Motor neuron (in vitro differentiated cells): ENCODE results near the gene WNK1. TPM values are rescaled to one million over a fixed set of nuclear protein-coding genes. Genes with fewer than 3 reads are reported as not detected.
"Not testable (repeated sequence)": the region's sequence is repeated elsewhere in the genome, so short reads cannot be mapped to it uniquely, and the experiment has no call there.

Source experiments
- ATAC-seq, 8 experiments: fragments of 200-7000 bp; cut with Tn5 transposase; replicated peaks in 6 of 8; 2 replicates each; pipeline ENCODE4 v1.8.0; 2021; ENCODE audit warnings: mild to moderate bottlenecking in 8 of 8, moderate library complexity in 8 of 8
- H3K27ac ChIP-seq, 2 donors: fragments of 250-450 bp; sonication (Bioruptor Pico); 2 replicates each; pipeline ENCODE4 v1.9.0; 2021; ENCODE audit warnings: antibody characterized with exemption in 2 of 2, mild to moderate bottlenecking in 2 of 2, moderate library complexity in 1 of 2
- H3K4me1 ChIP-seq, 2 donors: fragments of 250-450 bp; sonication (Bioruptor Pico); replicated peaks in 1 of 2; 2 replicates each; pipeline ENCODE4 v1.6.1; 2021; ENCODE audit warnings: antibody characterized with exemption in 2 of 2, mild to moderate bottlenecking in 2 of 2, moderate library complexity in 1 of 2
- H3K4me3 ChIP-seq, 5 donors: fragments of 250-450 bp; sonication (Bioruptor Pico); 2 replicates each; pipeline ENCODE4 v1.9.0; 2021; ENCODE audit warnings: antibody characterized with exemption in 5 of 5, mild to moderate bottlenecking in 5 of 5, moderate library complexity in 4 of 5
- WGBS, 10 experiments: fragments of 450-650 bp; shearing (Covaris generic); methylation state at CpG; one replicate each; pipeline ENCODE4 v1.0.0; 2022; 5-methylcytosine and 5-hydroxymethylcytosine counted together
- in situ Hi-C, 9 experiments: fragments of 400-800 bp; cut with MboI; loops; one replicate each; pipeline ENCODE4 v1.15.0; 2021; ENCODE audit warnings: low sequenced_read_pairs in 9 of 9, low pct_unique_long_range_greater_than_20kb in 2 of 9; ENCODE audit not compliant: unreplicated experiment in 9 of 9
- total RNA-seq, 8 experiments: library from RNA; unstranded; fragments of 300-600 nt; gene quantifications; 2 replicates each; pipeline versions ENCODE4 v1.2.3 to v1.2.4, GENCODE V29; 2022

Gene WNK1
- total RNA-seq, 8 experiments from 2014 or later = 40.8 to 124 (median 69.9) TPM

DNA sequence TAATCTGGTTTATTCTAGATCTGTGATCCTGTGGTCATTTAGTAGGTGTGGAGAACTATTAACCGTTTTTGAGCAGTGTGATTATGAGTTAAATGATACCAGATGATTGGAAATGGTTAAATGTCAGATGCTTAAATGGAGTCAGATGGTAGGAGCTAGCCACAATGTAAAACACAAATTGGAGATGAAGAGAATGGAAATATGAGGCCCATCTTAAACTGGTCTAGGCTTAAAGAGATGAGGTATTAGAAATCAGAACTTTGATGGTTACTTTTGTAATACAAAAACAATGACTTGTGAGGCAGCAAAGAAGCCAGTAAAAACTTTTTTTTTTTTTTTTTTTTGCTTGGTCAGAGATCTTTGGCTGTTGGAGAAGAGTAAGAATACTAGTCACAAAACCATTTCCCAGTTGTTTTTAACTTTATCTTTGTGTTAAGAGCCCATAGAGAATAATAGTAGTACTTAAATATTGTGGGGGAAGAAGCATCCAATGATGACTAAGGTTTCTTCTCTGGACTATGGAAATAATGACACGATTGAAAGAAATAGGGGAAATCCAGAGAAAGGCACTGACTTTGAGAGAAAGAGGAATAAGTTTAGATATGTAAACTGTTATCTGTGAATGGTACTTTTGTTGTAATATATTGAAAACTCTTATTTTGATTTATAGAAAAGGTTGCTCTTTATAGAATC lies 95.9 kb downstream of the WNK1 start:
- 0 to 100% (median 90%) methylated on average over 1 to 2 of the region's 2 CpGs; no CpG with 5 or more reads in 1 of the 10 experiments for WGBS, 10 experiments
- ATAC-seq = no peak
- Histone ChIP-seq H3K4me3 (no peak overlapping the region), H3K4me1 (no peaks in the 10 kb centered on the region), H3K27ac (no peak overlapping the region)
- in situ Hi-C loops = no loop called here

DNA sequence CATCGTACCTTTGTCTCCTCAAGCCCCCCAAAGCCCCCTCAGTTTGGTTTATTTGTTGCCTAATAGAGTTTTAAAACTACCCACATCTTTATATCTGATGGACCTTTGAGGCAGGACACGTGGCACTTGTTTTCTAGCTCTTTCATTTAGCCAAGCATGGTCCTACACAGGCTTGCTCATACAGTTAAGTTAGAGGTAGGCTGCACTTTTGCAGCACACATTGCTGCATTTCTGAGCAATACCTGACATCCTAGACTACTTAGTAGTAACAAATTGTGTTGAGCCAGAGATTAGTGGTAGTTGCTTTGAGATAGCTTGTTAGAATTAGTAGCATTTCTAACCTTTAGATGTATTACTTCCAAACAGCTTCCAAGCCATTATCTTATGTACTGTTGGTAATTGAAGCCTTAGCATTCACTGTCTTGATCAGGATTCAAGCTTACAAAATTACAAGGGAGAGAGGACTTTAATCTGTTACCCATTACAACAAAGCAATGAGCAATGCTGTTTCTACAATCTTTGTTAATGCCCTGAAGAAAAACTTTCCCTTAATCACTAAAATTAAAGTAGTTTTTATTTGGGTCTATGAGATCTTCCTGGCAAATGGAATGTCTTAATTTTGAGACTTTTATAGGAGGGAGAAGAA lies 96.6 kb downstream of the WNK1 start:
- in situ Hi-C loops = no loop called here
- Histone ChIP-seq H3K27ac (no peak overlapping the region), H3K4me1 (no peaks in the 10 kb centered on the region), H3K4me3 (no peak overlapping the region)
- ATAC-seq = no peak
- 75 to 100% (median 100%) methylated on average over 1 to 2 of the region's 2 CpGs; no CpG with 5 or more reads in 1 of the 10 experiments for WGBS, 10 experiments

DNA sequence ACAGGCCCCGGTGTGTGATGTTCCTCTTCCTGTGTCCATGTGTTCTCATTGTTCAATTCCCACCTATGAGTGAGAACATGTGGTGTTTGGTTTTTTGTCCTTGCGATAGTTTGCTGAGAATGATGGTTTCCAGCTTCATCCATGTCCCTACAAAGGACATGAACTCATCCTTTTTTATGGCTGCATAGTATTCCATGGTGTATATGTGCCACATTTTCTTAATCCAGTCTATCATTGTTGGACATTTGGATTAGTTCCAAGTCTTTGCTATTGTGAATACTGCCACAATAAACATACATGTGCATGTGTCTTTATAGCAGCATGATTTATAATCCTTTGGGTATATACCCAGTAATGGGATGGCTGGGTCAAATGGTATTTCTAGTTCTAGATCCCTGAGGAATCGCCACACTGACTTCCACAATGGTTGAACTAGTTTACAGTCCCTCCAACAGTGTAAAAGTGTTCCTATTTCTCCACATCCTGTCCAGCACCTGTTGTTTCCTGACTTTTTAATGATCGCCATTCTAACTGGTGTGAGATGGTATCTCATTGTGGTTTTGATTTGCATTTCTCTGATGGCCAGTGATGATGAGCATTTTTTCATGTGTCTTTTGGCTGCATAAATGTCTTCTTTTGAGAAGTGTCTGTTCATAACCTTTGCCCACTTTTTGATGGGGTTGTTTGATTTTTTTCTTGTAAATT lies 97.5 kb downstream of the WNK1 start:
- H3K4me3 ChIP-seq, H3K27ac ChIP-seq, in situ Hi-C loops, H3K4me1 ChIP-seq, ATAC-seq: not testable (repeated sequence)
- no CpG with 5 or more reads among the region's 4 CpGs for WGBS, 10 experiments

DNA sequence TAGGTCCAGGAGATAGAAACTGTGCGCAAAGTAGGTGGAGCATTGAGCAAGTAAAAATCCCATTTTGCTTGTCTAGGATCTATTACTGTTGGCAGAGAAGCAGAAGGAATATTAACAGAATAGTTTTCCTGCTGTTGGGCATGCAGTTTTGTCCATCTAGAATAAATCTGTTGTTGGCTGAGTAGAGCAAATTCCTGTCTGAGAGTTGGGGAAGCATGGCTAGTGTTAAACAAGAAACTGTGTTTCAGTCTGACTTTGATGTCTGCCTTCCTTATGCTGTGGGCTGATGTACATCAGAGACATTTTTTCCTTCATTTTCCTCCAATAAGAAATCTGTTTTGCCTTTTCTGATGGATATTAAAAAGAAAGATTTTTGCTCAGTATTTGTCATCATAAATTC lies 99.0 kb downstream of the WNK1 start:
- no peak overlapping the region for H3K4me3 ChIP-seq
- WGBS, 10 experiments = 60 to 100% (median 100%) methylated on average over 1 of the region's 1 CpG; no CpG with 5 or more reads in 3 of the 10 experiments
- in situ Hi-C loops = no loop called here
- no peaks in the 10 kb centered on the region for H3K4me1 ChIP-seq
- H3K27ac ChIP-seq = no peak overlapping the region
- no peak for ATAC-seq

DNA sequence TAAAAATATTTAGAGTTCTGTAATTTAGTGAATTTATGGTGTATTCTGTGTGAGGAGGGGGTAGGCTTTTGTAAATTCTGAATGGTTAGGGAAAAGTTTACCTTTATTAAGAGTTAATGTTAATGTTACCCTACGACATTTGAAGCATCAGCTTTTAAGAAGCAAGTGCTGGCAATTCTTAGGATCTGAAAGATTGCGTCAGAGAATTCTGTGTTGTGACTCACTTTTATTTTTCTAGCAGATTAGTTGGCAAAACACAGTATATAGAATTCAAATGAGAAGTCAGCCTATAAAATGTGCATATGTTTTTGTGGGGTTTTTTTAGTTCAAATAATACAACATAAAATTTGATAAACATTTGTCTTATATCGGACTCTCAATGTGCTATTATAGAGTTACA lies 99.5 kb downstream of the WNK1 start:
- no peak overlapping the region for H3K27ac ChIP-seq
- in situ Hi-C loops = no loop called here
- H3K4me3 ChIP-seq = no peak overlapping the region
- peak in 2 of 8 experiments; percentile 56 to 65 for ATAC-seq
- WGBS, 10 experiments = 17 to 100% (median 77%) methylated on average over 1 to 3 of the region's 3 CpGs; no CpG with 5 or more reads in 2 of the 10 experiments
- no peaks in the 10 kb centered on the region for H3K4me1 ChIP-seq

DNA sequence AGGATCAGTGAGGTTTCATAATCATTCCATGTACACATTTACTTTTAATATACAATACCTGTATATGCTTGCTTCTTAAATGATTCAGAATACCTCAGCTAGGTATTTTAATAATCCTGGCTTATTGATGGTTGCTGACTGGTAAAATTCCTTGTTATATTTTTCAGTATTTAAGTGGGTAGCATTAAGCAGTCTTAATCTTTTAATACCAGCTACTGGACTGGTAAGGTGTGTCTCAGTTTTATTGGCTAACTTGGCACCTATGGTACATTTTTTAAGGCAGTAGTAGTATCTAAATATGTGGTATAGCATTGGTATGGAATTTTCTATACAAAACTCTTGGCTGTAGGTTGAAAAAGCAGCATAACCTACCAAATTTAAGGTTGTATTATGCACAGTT lies 100.5 kb downstream of the WNK1 start:
- no peak for ATAC-seq
- Histone ChIP-seq H3K4me3 (no peak overlapping the region), H3K27ac (no peak overlapping the region), H3K4me1 (no peaks in the 10 kb centered on the region)
- in situ Hi-C loops = no loop called here

DNA sequence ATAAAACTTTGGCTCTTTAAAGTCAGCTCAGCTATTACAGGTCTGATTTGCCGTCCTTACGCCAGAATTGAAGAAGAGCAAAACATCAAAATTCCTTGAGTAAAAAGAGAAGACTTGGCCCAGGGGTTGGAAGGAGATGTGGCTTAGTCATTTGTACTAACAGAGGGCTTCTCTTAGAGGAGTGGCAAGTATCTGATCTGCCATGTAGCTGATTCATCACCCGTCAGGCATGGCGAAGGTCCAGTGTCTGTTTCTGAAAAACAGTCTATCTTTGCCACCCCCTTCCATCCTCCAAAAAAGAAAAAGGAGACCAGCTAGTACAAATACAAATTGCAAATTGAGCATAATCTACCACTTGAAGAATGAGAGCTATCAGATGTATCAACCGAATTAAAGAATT lies 105.2 kb downstream of the WNK1 start:
- H3K27ac ChIP-seq = no peak overlapping the region
- peak in 2 of 8 experiments; percentile 70 to 96 for ATAC-seq
- 22 to 100% (median 90%) methylated on average over 1 to 5 of the region's 5 CpGs for WGBS, 10 experiments
- no peaks in the 10 kb centered on the region for H3K4me1 ChIP-seq
- in situ Hi-C loops = no loop called here
- H3K4me3 ChIP-seq = no peak overlapping the region

DNA sequence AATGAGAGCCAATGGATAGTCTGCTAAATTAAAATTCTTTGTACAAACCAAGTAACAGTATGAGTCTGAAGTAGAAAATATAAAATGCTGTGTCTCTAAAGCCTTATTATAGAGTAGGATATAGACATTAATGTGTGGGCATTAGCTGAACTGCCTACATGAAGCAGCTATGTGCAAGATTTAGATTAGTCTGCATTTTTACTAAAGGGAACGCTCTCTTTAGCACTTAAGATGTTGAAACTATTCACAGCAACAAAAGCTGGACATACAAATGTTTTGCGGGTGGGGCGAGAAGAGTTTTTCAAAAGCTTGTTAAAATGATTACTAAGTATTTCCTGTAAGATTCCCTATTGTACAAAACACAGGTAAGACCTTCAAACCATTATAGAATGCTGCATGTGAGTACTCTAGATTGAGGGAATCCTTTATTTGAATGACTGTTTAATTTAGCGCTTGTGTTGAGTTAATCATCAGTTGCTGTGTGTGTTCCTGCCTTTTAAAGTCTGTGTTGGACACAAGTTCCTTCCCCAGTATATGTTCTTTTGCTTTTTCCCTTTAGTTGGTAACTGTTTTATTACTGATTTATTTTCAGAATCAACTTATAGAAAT lies 110.0 kb downstream of the WNK1 start:
- no peak overlapping the region for H3K4me3 ChIP-seq
- peak in 1 of 8 experiments; percentile 51 for ATAC-seq
- 75 to 100% (median 96%) methylated on average over 1 to 4 of the region's 4 CpGs; no CpG with 5 or more reads in 1 of the 10 experiments for WGBS, 10 experiments
- H3K4me1 ChIP-seq = no peaks in the 10 kb centered on the region
- in situ Hi-C loops = no loop called here
- no peak overlapping the region for H3K27ac ChIP-seq

DNA sequence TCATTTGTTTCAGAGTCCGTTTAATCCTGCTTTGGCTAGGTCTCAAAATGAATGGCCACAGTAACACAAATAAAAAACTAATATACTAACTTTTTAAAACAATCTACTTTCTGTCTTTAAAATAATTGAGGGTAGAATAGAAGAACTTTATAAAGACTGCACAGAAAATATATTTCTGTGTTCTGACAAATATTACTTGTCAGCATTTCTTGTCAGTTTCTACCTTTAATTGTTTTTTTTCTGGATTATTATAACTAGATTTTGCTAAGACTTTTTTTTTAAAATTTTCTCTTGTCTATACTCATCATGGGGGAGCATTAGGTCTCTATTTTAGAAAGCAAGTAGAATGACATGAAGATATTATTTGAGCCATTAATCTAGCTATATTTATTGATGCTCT lies 110.9 kb downstream of the WNK1 start:
- Histone ChIP-seq H3K27ac (no peak overlapping the region), H3K4me1 (no peaks in the 10 kb centered on the region), H3K4me3 (no peak overlapping the region)
- in situ Hi-C loops = no loop called here
- ATAC-seq = no peak
- WGBS, 10 experiments = 40 to 100% (median 94%) methylated on average over 1 of the region's 1 CpG; no CpG with 5 or more reads in 1 of the 10 experiments

DNA sequence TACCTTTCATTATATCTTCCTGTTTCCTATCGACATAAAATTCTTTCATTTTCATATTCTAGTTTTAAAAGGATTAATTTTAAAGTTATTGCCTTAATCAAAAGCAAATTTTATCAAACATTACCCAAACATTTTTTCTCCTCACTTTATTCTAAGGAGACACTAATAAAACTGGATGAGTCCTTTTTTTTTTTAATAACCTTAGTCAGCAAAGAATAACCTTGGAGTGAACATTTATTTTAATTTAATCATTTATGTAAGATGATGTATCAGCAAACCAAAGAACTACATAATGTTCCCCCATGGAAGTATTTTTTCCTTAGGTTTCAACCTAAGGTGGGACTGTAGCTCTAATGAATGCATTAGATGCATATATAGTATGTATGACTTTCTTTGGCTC lies 113.2 kb downstream of the WNK1 start:
- in situ Hi-C loops = no loop called here
- no peak for ATAC-seq
- H3K4me1 ChIP-seq = no peaks in the 10 kb centered on the region
- 0 to 100% (median 93%) methylated on average over 1 of the region's 1 CpG; no CpG with 5 or more reads in 1 of the 10 experiments for WGBS, 10 experiments
- no peak overlapping the region for H3K4me3 ChIP-seq
- H3K27ac ChIP-seq = no peak overlapping the region

DNA sequence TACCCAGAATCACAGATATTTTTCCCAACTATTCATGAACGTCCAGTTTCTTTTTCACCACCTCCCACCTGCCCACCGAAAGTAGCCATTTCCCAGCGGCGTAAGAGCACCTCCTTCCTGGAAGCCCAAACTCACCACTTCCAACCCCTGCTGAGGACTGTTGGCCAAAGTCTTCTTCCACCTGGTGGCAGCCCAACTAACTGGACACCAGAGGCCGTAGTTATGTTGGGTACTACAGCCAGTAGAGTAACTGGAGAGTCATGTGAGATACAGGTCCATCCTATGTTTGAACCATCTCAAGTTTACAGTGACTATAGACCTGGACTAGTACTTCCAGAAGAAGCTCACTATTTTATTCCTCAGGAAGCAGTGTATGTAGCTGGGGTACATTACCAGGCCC lies 115.5 kb downstream of the WNK1 start:
- in situ Hi-C loops = no loop called here
- no peak overlapping the region for H3K27ac ChIP-seq
- 40 to 100% (median 88%) methylated on average over 1 to 5 of the region's 5 CpGs; no CpG with 5 or more reads in 3 of the 10 experiments for WGBS, 10 experiments
- H3K4me3 ChIP-seq = no peak overlapping the region
- no peaks in the 10 kb centered on the region for H3K4me1 ChIP-seq
- no peak for ATAC-seq

DNA sequence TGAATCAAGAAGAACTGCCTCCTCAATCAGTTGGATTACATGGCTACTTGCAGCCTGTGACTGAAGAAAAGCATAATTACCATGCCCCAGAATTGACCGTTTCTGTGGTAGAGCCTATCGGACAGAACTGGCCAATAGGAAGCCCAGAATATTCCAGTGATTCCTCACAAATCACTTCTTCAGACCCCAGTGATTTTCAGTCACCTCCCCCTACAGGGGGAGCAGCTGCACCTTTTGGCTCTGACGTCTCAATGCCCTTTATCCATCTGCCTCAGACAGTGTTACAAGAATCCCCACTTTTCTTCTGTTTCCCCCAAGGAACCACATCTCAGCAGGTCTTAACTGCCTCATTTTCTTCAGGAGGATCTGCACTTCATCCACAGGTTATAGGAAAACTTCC lies 116.3 kb downstream of the WNK1 start:
- Histone ChIP-seq H3K4me3 (no peak overlapping the region), H3K27ac (no peak overlapping the region), H3K4me1 (no peaks in the 10 kb centered on the region)
- 40 to 100% (median 85%) methylated on average over 1 to 2 of the region's 3 CpGs; no CpG with 5 or more reads in 3 of the 10 experiments for WGBS, 10 experiments
- no peak for ATAC-seq
- in situ Hi-C loops = no loop called here

DNA sequence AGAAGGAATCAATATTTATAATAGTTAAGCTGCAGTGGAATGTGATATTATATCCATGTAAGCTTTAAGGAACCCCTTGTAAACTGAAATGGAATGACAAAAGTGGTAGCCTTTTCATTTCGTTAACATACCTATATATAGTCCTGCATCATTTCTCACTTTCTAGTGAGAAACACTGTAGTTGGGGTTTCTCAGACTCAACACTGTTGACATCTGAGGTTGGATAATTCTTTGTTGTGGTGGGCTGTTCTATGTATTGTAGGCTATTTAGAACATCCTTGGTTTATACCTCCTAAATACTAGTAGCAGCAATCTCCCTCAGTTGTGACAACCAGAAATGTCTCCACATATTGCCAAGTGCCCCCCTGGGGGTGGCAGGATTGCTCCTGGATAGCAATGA lies 118.0 kb downstream of the WNK1 start:
- WGBS, 10 experiments = 83 to 100% (median 100%) methylated on average over 1 of the region's 1 CpG; no CpG with 5 or more reads in 5 of the 10 experiments
- H3K27ac ChIP-seq = no peak overlapping the region
- in situ Hi-C loops = no loop called here
- peak in 1 of 8 experiments; percentile 37 for ATAC-seq
- no peak overlapping the region for H3K4me3 ChIP-seq
- no peaks in the 10 kb centered on the region for H3K4me1 ChIP-seq
